Pulmonary artery endothelial cell (primary cell): ENCODE data around the gene CNKSR1. TPM values are rescaled to one million over a fixed set of nuclear protein-coding genes. Genes with fewer than 3 reads are reported as not detected.
A peak's percentile ranks its signal among the peaks of the same experiment; 100 is the strongest.

ENCODE experiments used
- DNase-seq: peaks from one replicate; pipeline ENCODE4 v3.0.0-alpha.2; 2011; ENCODE audit warnings: low read depth, low spot score
- total RNA-seq: library from RNA; depleted of rRNA; stranded (reverse); fragments of >200 nt; gene quantifications from 2 replicates; pipeline ENCODE4 v1.2.3, GENCODE V29; 2014

CNKSR1 gene
- total RNA-seq, 1 donor from 2014 or later = not detected

DNA sequence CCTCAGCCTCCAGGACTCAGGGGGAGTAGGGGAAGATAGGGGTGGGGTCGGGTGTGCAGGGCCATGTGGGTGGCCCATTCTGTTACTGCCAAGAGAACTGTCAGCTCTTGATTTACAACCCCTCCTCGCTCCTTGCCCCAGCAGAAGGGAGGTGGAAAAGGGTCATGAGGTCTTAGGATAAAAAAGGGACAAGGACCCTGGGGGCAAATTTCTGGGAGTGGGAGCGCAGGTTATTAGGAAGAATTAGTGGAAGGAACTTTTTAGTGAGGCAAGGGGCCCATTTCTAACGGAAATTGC, 17.6 kb upstream of the CNKSR1 start:
- DNase-seq = no peak

DNA sequence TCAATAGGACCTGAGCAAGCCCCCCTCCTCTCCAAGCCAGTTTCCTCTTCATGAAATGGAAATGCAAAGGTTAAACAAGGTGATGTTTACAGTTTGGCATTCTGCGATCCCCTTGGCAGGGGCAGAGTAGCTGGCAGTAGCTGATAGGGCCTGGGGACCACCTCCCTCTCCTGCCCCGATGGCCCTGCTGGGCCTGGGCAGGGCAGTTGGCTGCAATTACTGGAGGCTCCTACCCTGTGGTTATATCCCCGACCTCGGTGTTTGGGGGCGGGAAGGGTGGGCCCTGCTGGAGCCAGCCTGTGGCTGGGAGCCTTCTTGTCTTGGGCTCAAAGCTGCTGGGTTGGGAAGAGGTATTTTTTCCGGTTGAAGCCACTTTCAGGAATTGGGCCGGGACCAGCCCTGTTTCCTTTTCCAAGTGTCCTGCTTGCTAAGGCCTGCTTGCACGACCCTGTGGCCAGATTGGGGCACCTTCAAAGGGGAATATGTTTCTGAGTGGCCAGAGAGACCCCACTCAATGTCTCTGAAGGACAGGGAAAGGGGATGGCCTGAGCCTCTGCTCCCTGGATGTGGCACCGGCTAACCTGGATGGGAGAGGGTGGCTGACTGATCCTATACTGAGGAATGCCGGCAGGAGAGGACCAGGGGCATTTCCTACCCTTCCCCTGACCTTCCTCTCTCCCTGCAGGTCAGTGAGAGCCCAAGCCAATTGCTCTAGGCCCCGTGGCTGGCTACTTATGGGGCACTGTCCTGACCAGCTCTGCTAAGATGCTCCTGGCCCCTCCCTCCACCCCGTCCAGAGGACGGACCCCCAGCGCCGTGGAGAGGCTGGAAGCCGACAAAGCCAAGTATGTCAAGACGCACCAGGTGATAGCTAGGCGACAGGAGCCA, 16.5 kb upstream of the CNKSR1 start:
- no peak for DNase-seq

DNA sequence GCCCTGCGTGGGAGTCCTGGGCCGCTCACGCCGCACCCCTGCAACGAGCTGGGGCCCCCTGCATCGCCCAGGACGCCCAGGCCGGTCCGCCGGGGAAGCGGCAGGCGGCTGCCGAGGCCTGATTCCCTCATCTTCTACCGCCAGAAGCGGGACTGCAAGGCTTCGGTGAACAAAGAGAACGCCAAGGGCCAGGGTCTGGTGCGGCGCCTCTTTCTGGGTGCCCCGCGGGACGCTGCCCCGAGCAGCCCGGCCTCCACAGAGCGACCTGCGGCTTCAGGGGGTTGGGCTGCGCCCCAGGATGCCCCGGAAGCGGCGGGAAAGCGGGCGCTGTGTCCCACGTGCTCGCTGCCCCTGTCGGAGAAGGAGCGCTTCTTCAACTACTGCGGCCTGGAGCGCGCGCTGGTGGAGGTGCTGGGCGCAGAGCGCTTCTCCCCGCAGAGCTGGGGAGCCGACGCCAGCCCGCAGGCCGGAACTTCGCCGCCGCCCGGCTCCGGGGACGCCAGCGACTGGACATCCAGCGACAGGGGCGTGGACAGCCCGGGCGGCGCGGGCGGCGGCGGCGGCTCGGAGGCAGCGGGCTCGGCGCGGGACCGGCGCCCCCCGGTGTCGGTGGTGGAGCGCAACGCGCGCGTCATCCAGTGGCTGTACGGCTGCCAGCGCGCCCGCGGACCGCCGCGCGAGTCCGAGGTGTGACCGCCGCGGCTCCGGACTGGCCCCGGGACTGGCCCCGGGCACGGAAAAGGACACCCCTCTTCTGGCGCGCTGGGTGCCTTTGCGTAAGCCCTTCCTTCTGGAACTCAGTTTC, 15.7 kb upstream of the CNKSR1 start:
- DNase-seq = no peak

DNA sequence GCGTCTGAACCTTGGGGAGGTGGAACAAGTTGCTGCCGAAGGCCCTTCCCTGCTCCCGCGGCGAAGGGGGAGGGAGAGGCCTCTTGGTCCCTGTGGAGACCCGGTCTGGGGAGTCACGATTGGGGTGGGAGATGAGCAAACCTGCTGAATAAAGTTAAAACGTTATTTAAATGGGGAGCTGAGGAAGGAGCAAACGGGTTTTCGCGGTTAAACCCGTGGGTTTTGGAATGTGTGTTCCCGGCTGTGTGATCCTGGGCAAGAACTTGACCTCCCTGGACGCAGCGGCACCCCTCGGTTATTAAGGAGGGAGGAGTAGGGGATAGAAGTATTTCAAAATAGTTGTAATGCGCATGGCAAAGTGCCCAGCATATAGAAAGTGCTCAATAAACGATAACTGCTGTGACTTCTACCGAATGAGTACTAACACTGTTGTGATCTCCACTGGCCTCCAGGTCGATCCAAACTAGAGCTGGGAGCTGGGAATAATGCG, 15.0 kb upstream of the CNKSR1 start:
- DNase-seq = no peak

DNA sequence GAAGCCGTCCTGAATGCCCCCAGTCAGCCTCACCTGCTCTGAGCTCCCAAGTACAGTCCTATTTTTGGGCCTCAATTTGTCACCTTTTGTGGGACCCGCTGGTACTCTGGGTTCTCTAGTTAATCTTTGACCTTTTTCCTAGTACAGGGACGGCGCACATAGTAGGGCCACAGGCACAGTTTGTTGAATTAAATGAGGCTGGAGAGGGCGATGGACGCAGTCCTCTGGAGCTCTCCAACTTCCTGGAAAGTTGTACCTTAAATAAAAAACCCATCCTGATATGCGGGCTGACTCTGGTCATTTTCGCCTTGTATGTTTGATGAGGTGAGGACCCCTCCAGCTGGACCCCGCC, 13.6 kb upstream of the CNKSR1 start:
- no peak for DNase-seq

DNA sequence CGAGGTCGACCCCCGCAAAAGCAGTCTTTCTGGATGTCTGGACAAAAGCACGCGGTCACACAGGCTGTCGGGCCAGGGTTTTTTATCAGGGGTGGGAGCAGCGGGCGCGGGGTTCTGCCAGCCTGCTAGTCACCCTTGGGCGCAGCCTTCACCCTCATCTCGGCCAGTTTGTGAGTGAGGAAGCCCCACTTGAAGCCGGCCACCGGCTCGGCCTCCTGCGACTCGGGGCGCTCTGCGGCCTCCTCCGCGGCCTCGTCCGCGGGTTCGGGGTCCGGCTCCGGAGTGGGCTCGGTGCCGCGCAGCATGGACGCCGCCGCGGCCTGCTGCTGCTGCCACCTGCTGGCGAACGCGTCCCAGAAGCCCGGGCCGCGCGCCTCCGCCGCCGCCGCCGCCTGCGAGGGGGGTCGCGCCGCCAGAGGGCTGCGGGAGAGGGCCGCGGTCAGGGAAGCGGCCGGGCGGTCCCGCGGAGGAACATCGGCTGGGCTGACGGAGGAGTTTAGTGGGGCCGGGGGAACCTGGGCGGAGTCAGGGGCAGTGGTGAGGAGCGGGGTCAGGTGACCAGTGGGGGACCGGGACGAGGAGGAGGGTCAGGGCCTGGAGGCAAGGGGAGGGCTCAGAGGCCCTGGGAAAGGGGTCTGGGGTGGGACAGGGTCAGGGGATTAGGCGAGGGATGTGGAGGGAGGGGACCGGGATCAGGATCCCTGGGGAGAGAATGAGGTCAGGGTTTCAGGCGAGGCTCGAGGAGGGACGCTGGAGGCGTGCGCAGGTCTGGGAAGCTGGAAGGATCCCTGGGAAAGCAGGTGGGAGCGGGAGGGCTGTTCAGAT, 13.0 kb upstream of the CNKSR1 start:
- no peak for DNase-seq

DNA sequence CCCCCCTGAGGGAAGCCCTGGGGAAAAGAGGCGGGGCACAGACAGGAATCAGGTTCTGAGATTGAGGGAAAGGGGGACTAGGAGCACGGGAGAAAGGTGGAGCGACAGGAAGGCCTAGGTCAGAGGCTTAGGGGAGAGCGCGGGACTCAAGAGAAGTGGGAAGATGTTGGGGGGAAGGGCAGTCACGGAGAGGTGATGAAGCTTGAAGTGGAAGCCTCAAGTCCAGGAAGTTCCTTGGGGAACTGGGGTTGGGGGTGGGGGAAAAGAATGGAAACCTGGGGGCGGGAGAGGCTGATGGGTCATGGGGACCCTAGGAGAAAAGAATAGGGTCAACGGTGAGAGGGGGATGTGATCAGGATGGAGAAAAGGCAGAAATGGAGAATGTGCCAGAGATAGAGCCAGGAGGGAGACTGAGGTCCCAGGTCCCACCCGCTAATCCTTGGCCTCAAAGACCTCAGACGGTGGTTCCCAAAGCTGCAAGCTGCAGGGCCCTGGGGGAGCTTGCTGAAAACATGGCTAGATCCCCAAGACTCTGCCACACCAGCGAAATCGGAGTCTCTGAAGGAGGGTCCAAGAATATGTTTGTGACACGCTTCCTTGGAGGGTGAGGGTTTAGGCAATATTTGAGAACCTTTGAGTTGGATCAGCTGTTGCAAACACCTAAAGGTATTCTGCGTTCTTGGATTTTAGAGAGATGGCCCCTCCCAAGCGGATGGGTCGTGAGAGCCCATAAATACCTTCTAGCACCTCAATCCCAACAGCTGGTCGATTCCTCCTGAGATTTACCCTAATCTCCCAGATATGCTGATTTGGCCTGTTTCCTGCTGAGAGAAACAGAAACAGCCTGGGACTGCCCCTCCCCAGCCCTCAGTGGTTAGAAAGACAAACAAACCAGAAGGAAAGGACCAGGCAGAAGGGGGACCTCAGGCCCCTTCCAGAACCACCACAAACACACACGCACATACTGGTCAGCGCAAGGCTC, 12.1 kb upstream of the CNKSR1 start:
- no peak for DNase-seq

DNA sequence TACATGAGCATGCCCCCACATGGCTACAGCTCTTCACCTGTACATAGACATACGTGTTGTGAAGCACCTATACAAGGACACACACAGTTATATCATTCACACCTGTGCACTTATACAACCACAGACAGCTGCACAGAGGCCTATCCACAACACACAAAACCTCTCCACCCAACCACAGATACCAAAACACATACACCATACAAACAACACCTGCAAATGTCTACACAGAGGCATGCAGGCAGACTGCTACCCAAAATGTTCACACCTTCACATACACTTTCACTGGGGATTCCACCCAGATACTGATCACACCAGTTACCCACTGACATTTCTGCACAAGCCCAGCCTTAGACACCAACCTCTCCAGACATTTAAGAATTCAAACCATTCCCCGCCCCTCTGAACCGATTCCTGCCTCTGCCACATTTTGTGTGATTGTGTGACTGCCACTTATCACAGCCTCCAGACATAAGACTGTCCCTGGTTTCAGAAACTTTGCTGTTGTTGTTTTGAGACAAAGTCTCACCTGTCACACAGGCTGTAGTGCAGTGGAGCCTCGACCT, 10.5 kb upstream of the CNKSR1 start:
- no peak for DNase-seq

DNA sequence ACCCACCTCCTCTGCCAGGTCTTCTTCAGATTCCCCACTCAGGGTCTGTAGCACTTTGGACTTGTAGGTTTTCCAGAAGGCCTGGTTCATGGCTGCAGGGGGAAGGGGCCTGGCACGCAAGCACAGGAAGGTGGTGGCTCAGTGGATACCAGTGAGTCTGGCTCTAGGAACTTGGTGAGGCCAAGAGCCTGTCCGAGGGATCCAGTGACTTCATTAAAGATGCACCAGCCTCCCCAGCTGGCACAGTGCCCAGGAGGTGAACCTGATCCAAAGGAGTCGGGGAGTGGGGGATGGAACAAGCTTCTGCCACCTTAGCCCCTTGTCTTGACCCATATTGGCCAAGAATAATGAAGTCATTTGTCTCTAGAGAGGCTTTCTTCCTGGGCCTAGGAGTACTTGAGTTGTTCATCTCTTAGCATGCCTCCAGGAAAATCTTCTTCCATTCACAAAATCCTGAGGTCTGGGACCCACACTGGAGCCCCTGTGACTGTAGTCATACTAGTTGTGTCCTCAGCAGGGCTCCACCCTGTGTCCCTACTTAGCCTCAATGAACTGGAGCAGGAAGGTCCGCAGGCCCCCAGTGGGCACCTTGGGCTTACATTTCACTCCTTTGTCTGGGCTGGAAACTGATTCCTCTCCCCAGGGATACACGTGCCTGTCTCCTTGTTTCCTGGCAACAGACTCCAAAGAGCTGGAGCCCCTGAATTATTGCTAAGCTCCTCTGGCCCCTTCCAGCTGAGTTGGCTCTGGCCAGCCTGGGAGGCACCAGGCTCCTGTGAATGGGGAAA, 8.7 kb upstream of the CNKSR1 start, which contains the start of gene C1orf232:
Gene C1orf232 (minus strand): TSS at position 554 of the 788 bp plus-strand sequence. CDS start 464 bp downstream, at position 90.
- DNase-seq = no peak

DNA sequence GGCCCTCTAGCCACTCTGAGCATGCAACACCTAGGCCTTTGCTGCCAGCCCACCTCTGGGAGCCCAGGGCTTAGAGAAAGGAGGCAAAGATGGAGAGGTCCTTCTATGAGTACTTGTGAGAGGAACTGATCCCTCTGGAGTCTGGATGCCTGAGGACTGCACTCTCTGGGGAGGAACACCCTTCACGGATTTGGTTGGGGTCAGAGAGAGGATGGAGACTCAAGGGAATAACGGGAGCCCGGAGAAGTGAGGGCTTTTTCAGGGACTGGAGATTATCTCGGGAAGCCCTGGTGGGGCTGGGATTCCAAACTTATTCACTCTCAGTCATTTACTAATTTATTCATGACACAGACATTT, 8.1 kb upstream of the CNKSR1 start:
- DNase-seq = no peak

DNA sequence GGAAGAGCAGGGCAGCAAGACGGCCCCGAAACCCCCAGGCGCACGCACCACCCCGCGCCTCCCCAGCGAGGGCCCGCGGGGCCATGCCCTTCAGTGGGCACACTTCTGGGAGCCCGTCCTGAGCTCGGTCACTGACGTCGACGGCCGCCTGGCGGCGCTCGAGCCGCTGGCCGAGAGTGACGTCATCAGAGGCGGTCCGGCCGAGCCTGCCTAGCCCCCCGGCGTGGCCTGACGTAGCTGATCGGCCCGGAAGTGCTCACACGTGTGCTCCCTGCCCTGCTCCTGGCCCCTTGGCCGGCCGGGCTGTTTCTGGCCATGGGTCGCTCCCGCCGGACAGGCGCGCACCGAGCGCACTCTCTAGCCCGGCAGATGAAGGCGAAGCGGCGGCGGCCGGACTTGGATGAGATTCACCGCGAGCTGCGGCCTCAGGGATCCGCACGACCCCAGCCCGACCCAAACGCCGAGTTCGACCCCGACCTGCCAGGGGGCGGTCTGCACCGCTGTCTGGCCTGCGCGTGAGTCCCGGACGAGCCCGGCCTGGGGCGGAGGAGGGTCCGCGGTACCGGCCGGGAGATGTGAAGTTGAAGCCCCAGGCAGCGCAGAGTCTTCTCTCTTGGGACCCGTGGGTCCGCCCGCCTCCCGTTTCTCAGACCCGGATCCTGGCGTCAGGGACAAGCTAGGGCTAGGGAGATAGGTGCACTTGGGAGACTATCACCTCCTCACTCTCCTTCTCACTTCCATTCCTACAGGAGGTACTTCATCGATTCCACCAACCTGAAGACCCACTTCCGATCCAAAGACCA, 7.4 kb upstream of the CNKSR1 start, which contains the start of gene ZNF593:
Gene ZNF593 (plus strand): TSS at position 240 of the 803 bp plus-strand sequence. CDS start 76 bp downstream, at position 316.
- DNase-seq = peak; percentile 74

DNA sequence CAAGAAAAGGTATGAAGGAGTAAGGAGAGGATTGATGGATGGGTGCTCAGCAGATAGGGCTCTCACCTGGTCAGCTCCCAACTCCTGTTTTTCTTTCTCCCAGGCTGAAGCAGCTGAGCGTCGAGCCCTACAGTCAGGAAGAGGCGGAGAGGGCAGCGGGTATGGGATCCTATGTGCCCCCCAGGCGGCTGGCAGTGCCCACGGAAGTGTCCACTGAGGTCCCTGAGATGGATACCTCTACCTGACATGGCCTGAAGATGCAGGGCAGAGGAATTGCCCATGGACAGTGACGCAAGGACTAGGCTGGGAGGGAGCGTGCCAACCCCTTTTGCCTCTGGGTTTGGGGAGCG, 6.8 kb upstream of the CNKSR1 start:
- no peak for DNase-seq

DNA sequence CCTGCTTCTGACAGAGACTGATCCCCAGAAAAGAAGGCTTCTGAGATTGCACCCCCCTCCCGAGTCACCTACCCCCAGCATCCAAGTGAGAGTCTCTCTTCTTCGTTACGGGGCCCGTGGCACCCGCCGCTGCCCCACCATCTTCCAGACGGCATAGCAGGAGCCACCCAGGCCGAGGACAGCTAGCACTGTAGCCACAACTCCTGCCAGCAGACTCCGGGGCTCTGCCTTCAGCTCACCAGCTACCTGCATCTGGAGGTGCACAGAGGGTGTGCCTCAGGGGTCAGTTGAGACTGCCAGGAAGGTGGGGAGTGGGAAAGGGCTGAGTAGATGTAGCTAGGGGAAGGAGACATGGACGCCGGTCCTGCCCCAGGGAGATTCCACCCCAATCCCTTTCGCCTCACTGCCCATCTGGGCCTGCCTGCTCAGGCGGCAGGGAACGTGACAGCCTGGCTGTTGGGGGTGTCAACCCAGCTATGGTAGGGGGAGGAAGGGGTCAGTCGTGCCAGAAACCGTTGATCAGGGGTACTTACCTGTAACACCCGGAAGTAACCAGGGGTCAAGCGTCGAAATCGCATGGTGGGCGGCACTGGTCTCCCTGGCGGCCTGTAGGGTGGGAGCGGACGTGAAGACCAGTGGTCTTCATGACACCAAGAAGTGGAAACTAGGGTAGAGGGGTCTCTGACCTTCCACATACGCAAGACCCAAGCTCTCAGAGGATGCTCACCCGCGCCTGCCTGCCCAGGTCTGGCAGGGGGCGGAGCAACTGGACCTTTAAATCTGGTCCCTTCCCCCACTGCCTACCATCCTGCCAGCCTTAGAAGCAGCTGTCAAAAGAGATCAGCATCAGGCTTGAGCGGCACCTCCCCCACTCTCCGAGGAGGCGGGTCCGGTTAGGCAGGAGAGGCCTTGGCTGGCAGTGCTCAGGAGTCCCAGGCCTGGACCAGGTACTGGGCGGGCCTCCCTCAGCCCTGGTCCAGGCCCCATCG, 5.9 kb upstream of the CNKSR1 start, which contains the start of gene ZNF593OS:
Gene ZNF593OS (minus strand): TSS at position 749 of the 989 bp plus-strand sequence. CDS start 171 bp downstream, at position 578.
- DNase-seq = no peak

DNA sequence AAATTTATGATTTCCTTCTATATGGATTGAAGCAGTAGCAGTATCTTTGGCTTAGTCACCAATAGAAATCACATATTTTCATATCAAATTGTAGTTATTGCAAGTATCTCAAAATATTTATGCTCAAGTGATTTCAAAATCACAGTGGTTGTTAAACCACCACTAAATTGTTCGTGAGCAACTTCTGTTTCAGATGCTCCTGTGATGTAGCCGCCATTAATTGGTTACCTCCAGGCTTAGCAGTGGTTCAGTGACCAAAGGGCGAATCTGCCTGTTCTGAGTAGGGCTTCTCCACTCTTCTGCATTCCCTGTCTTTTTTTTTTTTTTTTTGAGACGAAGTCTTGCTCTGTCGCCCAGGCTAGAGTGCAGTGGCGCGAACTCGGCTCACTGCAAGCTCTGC, 1.9 kb upstream of the CNKSR1 start:
- DNase-seq = no peak

DNA sequence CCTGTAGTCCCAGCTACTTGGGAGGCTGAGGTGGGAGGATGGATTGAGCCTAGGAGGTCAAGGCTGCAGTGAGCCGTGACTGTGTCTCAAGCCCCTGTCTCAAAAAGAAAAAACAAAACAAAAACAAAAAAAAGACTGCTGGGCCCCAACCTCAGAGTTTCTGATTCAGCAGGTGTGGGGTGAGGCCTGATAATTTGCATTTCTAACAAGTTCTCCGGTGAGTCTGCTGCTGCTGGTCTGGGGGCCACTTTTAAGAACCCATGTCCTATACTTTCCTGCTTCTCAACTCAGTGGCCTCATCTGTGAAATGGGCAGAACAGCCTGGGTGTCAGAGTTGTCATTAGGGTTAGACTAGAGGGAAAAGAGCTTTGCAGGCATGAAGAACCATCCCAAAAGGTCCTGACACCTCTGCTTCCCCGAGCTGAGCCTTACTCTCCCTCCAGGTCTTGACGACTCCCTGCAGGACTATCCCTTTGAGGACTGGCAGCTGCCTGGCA, 2.8 kb downstream of the CNKSR1 start:
- DNase-seq = no peak

DNA sequence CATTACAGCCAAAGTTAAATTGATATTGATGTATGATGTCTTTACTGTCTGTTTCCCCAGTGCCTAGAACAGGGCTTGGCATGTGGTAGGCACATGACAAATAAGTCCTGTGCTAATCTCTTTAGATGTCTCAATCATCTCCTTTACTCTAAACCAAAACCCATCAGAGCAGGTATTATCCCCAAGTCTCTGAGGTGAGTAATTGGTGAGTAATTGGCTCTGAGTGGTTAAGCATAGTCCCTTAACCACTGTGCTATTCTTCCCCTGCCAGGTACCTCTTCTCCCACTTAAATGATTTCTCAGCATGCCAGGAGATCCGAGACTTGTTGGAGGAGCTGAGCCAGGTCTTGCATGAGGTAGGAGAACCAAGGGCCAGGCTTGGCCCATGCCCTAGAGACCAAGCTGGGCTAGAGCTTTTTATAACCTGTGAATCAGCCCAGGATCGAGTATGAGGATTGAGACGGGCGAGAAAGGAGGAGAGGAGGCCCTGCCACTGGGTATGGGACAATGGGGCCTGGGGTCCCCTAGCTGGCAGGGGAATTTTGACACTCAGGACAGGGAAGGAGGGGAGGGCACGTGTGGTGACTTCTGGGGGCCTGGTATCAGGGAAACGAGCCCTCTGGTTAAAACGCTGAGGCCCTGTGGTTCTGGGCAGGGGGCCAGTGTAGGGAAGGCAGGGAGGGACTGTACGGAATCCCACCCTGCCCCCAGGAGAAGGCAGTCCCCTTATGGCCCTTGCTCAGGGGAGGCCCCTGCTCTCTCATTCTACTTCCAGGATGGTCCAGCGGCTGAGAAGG, 4.5 kb downstream of the CNKSR1 start:
- DNase-seq = no peak
